HEK293 (cell line): ENCODE data around the gene KANK2.

ENCODE experiments used
- GFI1B ChIP-seq: fragments of 450-650 bp; formaldehyde crosslinking; IDR thresholded peaks from 2 replicates; pipeline ENCODE4 v1.5.1; 2016; ENCODE audit warnings: missing biosample characterization, missing genetic modification characterization
- TCF7L2 ChIP-seq: IDR thresholded peaks from 2 replicates; pipeline ENCODE4 v1.6.1; 2011; ENCODE audit warnings: low read depth, mild to moderate bottlenecking, inconsistent platforms, low read length, moderate library complexity, borderline replicate concordance
- ZNF239 ChIP-seq: fragments of 450-650 bp; formaldehyde crosslinking; IDR thresholded peaks from 2 replicates; pipeline ENCODE4 v1.5.1; 2016; ENCODE audit warnings: missing biosample characterization, missing genetic modification characterization
- ZNF274 ChIP-seq, 2 experiments: fragments of 200-500 bp in 1 of 2; fragments of 450-650 bp in 1 of 2; sonication (Bioruptor generic) in 1 of 2; formaldehyde crosslinking in 1 of 2; IDR thresholded peaks; 2 replicates each; pipeline versions ENCODE4 v1.5.1 to v1.6.1; 2014 to 2016; ENCODE audit warnings: borderline replicate concordance in 1 of 2, inconsistent platforms in 1 of 2, low read length in 1 of 2, missing biosample characterization in 1 of 2, missing genetic modification characterization in 1 of 2
- ZNF501 ChIP-seq: fragments of 450-650 bp; formaldehyde crosslinking; IDR thresholded peaks from 2 replicates; pipeline ENCODE4 v1.5.1; 2016; ENCODE audit warnings: missing biosample characterization, missing genetic modification characterization
- ZNF623 ChIP-seq: fragments of 450-650 bp; formaldehyde crosslinking; IDR thresholded peaks from 2 replicates; pipeline ENCODE4 v1.5.1; 2016; ENCODE audit warnings: missing biosample characterization, missing genetic modification characterization
- TF ChIP-seq, protein P1 (sequence below): fragments of 450-650 bp; formaldehyde crosslinking; IDR thresholded peaks from 2 replicates; pipeline ENCODE4 v1.5.1; 2016; ENCODE audit warnings: missing biosample characterization, missing genetic modification characterization
- TF ChIP-seq, protein P2 (sequence below): fragments of 450-650 bp; formaldehyde crosslinking; IDR thresholded peaks from 2 replicates; pipeline ENCODE4 v1.5.1; 2016; ENCODE audit warnings: missing biosample characterization, missing genetic modification characterization, low read depth

DNA sequence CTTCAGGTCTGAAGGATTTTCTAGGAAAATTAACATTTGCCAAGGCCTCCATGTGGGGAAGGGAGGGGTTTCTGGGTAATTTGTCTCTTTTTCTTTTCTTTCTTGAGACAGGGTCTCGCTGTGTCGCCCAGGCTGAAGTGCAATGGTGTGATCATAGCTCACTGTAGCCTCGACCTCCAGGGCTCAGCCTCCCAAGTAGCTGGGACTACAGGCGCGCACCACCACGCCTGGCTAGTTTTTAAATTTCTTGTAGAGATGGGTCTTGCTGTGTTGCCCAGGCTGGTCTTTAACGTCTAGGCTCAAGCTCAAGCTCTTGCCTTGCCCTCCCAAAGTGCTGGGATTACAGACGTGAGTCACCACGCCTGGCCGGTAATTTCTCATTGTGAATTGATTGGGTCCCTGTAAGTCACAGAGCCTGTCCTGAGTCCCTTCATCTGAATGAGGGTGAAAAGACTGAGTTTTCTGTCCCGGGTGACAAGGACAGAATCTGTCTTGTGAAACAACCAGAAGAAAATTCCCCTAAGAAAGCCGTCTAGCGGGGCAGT lies 31.8 kb downstream of the KANK2 start:
- no peak for TF ChIP-seq ZNF623 (tag by site-specific recombination)
- TF ChIP-seq ZNF239 (tag by site-specific recombination), result no peak
- TF ChIP-seq, protein P1, sequence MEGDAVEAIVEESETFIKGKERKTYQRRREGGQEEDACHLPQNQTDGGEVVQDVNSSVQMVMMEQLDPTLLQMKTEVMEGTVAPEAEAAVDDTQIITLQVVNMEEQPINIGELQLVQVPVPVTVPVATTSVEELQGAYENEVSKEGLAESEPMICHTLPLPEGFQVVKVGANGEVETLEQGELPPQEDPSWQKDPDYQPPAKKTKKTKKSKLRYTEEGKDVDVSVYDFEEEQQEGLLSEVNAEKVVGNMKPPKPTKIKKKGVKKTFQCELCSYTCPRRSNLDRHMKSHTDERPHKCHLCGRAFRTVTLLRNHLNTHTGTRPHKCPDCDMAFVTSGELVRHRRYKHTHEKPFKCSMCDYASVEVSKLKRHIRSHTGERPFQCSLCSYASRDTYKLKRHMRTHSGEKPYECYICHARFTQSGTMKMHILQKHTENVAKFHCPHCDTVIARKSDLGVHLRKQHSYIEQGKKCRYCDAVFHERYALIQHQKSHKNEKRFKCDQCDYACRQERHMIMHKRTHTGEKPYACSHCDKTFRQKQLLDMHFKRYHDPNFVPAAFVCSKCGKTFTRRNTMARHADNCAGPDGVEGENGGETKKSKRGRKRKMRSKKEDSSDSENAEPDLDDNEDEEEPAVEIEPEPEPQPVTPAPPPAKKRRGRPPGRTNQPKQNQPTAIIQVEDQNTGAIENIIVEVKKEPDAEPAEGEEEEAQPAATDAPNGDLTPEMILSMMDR (tag by site-specific recombination), result no peak
- TF ChIP-seq GFI1B (tag by site-specific recombination), result no peak
- TF ChIP-seq ZNF274 (IDR thresholded peaks at IDR 0.05; ENCODE audit: low read length), result no peak
- TF ChIP-seq ZNF274 (tag by site-specific recombination; IDR thresholded peaks at IDR 0.05; ENCODE audit: borderline replicate concordance), result no peak
- TF ChIP-seq, protein P2, sequence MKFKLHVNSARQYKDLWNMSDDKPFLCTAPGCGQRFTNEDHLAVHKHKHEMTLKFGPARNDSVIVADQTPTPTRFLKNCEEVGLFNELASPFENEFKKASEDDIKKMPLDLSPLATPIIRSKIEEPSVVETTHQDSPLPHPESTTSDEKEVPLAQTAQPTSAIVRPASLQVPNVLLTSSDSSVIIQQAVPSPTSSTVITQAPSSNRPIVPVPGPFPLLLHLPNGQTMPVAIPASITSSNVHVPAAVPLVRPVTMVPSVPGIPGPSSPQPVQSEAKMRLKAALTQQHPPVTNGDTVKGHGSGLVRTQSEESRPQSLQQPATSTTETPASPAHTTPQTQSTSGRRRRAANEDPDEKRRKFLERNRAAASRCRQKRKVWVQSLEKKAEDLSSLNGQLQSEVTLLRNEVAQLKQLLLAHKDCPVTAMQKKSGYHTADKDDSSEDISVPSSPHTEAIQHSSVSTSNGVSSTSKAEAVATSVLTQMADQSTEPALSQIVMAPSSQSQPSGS (tag by site-specific recombination), result no peak
- TF ChIP-seq ZNF501 (tag by site-specific recombination), result no peak
- no peak for TF ChIP-seq TCF7L2
